ENCODE results near the gene DHRSX.
"Not testable (repeated sequence)": the region's sequence is repeated elsewhere in the genome, so short reads cannot be mapped to it uniquely, and the experiment has no call there.

The DHRSX gene

GRCh38 chrX:2419418-2419817, 81.4 kb downstream of the DHRSX start:
- H3K27me3 ChIP-seq (ENCODE audit: control insufficient read depth, insufficient read depth, low read length); H3K4me3 ChIP-seq (ENCODE audit: low read depth, low read length); H3K36me3 ChIP-seq (ENCODE audit: control insufficient read depth, insufficient read depth, low read length); H3K27ac ChIP-seq (ENCODE audit: low read depth, low read length); H3K9ac ChIP-seq (ENCODE audit: low read length); H3K4me1 ChIP-seq (ENCODE audit: control insufficient read depth, insufficient read depth, low read length): not testable (repeated sequence)
- peaks cover 21% of the 10 kb centered on the region for H3K9me3 ChIP-seq (ENCODE audit: control insufficient read depth, insufficient read depth, low read depth, low read length)

GRCh38 chrX:2418000-2418399, 82.8 kb downstream of the DHRSX start:
- H3K27me3 ChIP-seq (ENCODE audit: control insufficient read depth, insufficient read depth, low read length) = no peaks in the 10 kb centered on the region

GRCh38 chrX:2416851-2417604, 83.7 kb downstream of the DHRSX start:
- H3K27ac ChIP-seq (ENCODE audit: low read depth, low read length) = no peak overlapping the region

More at GRCh38 chrX:2418000-2418399, 82.8 kb downstream of the DHRSX start:
- Histone ChIP-seq H3K4me1 (ENCODE audit: control insufficient read depth, insufficient read depth, low read length) (no peaks in the 10 kb centered on the region), H3K9ac (ENCODE audit: low read length) (no peak overlapping the region), H3K4me3 (ENCODE audit: low read depth, low read length) (no peak overlapping the region), H3K27ac (ENCODE audit: low read depth, low read length) (no peak overlapping the region), H3K9me3 (ENCODE audit: control insufficient read depth, insufficient read depth, low read depth, low read length) (peaks cover 21% of the 10 kb centered on the region), H3K36me3 (ENCODE audit: control insufficient read depth, insufficient read depth, low read length) (no peaks in the 10 kb centered on the region; the same call in 1 of the 2 replicates)

GRCh38 chrX:2414384-2414783, 86.4 kb downstream of the DHRSX start:
- H3K27ac ChIP-seq (ENCODE audit: low read depth, low read length) = no peak overlapping the region
- H3K4me1 ChIP-seq (ENCODE audit: control insufficient read depth, insufficient read depth, low read length) = peaks cover 6% of the 10 kb centered on the region; the same call in 1 of the 2 replicates
- H3K9ac ChIP-seq (ENCODE audit: low read length) = no peak overlapping the region
- H3K4me3 ChIP-seq (ENCODE audit: low read depth, low read length) = no peak overlapping the region
- no peaks in the 10 kb centered on the region for H3K27me3 ChIP-seq (ENCODE audit: control insufficient read depth, insufficient read depth, low read length)
- peaks cover 21% of the 10 kb centered on the region for H3K9me3 ChIP-seq (ENCODE audit: control insufficient read depth, insufficient read depth, low read depth, low read length)
- H3K36me3 ChIP-seq (ENCODE audit: control insufficient read depth, insufficient read depth, low read length) = no peaks in the 10 kb centered on the region

More at GRCh38 chrX:2416851-2417604, 83.7 kb downstream of the DHRSX start:
- Histone ChIP-seq H3K4me1 (ENCODE audit: control insufficient read depth, insufficient read depth, low read length) (no peaks in the 10 kb centered on the region), H3K9ac (ENCODE audit: low read length) (no peak overlapping the region), H3K4me3 (ENCODE audit: low read depth, low read length) (no peak overlapping the region), H3K27me3 (ENCODE audit: control insufficient read depth, insufficient read depth, low read length) (no peaks in the 10 kb centered on the region), H3K36me3 (ENCODE audit: control insufficient read depth, insufficient read depth, low read length) (no peaks in the 10 kb centered on the region; the same call in 1 of the 2 replicates), H3K9me3 (ENCODE audit: control insufficient read depth, insufficient read depth, low read depth, low read length) (peaks cover 21% of the 10 kb centered on the region)

- Histone ChIP-seq H3K4me3 (ENCODE audit: low read depth, low read length) (no peak overlapping the region), H3K36me3 (ENCODE audit: control insufficient read depth, insufficient read depth, low read length) (no peaks in the 10 kb centered on the region), H3K9ac (ENCODE audit: low read length) (no peak overlapping the region), H3K27ac (ENCODE audit: low read depth, low read length) (no peak overlapping the region), H3K27me3 (ENCODE audit: control insufficient read depth, insufficient read depth, low read length) (no peaks in the 10 kb centered on the region), H3K4me1 (ENCODE audit: control insufficient read depth, insufficient read depth, low read length) (peaks cover 6% of the 10 kb centered on the region; the same call in 1 of the 2 replicates), H3K9me3 (ENCODE audit: control insufficient read depth, insufficient read depth, low read depth, low read length) (peaks cover 21% of the 10 kb centered on the region)
Observed at GRCh38 chrX:2413969-2414368, 86.8 kb downstream of the DHRSX start.

GRCh38 chrX:2412131-2412530, 88.6 kb downstream of the DHRSX start:
- H3K9me3 ChIP-seq (ENCODE audit: control insufficient read depth, insufficient read depth, low read depth, low read length) = peaks cover 18% of the 10 kb centered on the region

GRCh38 chrX:2410279-2411020, 90.3 kb downstream of the DHRSX start:
- Histone ChIP-seq H3K4me3 (ENCODE audit: low read depth, low read length) (no peak overlapping the region), H3K9ac (ENCODE audit: low read length) (peak overlapping the region; percentile 11), H3K9me3 (ENCODE audit: control insufficient read depth, insufficient read depth, low read depth, low read length) (peaks cover 14% of the 10 kb centered on the region), H3K4me1 (ENCODE audit: control insufficient read depth, insufficient read depth, low read length) (peaks cover 9% of the 10 kb centered on the region; the same call in 1 of the 2 replicates), H3K27ac (ENCODE audit: low read depth, low read length) (no peak overlapping the region), H3K36me3 (ENCODE audit: control insufficient read depth, insufficient read depth, low read length) (peaks cover 16% of the 10 kb centered on the region), H3K27me3 (ENCODE audit: control insufficient read depth, insufficient read depth, low read length) (no peaks in the 10 kb centered on the region)

More at GRCh38 chrX:2412131-2412530, 88.6 kb downstream of the DHRSX start:
- Histone ChIP-seq H3K4me1 (ENCODE audit: control insufficient read depth, insufficient read depth, low read length) (peaks cover 9% of the 10 kb centered on the region; the same call in 1 of the 2 replicates), H3K4me3 (ENCODE audit: low read depth, low read length) (no peak overlapping the region), H3K27me3 (ENCODE audit: control insufficient read depth, insufficient read depth, low read length) (no peaks in the 10 kb centered on the region), H3K36me3 (ENCODE audit: control insufficient read depth, insufficient read depth, low read length) (peaks cover 10% of the 10 kb centered on the region), H3K27ac (ENCODE audit: low read depth, low read length) (no peak overlapping the region), H3K9ac (ENCODE audit: low read length) (no peak overlapping the region)

- Histone ChIP-seq H3K4me1 (ENCODE audit: control insufficient read depth, insufficient read depth, low read length) (peaks cover 9% of the 10 kb centered on the region; the same call in 1 of the 2 replicates), H3K27ac (ENCODE audit: low read depth, low read length) (no peak overlapping the region), H3K9me3 (ENCODE audit: control insufficient read depth, insufficient read depth, low read depth, low read length) (peaks cover 9% of the 10 kb centered on the region), H3K4me3 (ENCODE audit: low read depth, low read length) (no peak overlapping the region), H3K9ac (ENCODE audit: low read length) (no peak overlapping the region), H3K36me3 (ENCODE audit: control insufficient read depth, insufficient read depth, low read length) (peaks cover 16% of the 10 kb centered on the region), H3K27me3 (ENCODE audit: control insufficient read depth, insufficient read depth, low read length) (no peaks in the 10 kb centered on the region)
Observed at GRCh38 chrX:2409796-2410195, 91.0 kb downstream of the DHRSX start.

GRCh38 chrX:2408856-2409255, 91.9 kb downstream of the DHRSX start:
- Histone ChIP-seq H3K9ac (ENCODE audit: low read length) (no peak overlapping the region), H3K9me3 (ENCODE audit: control insufficient read depth, insufficient read depth, low read depth, low read length) (peaks cover 9% of the 10 kb centered on the region), H3K27me3 (ENCODE audit: control insufficient read depth, insufficient read depth, low read length) (no peaks in the 10 kb centered on the region), H3K4me1 (ENCODE audit: control insufficient read depth, insufficient read depth, low read length) (peaks cover 9% of the 10 kb centered on the region; the same call in 1 of the 2 replicates), H3K36me3 (ENCODE audit: control insufficient read depth, insufficient read depth, low read length) (peaks cover 16% of the 10 kb centered on the region), H3K27ac (ENCODE audit: low read depth, low read length) (no peak overlapping the region), H3K4me3 (ENCODE audit: low read depth, low read length) (no peak overlapping the region)

- Histone ChIP-seq H3K27ac (ENCODE audit: low read depth, low read length) (no peak overlapping the region), H3K36me3 (ENCODE audit: control insufficient read depth, insufficient read depth, low read length) (peaks cover 16% of the 10 kb centered on the region), H3K4me1 (ENCODE audit: control insufficient read depth, insufficient read depth, low read length) (peaks cover 14% of the 10 kb centered on the region), H3K9me3 (ENCODE audit: control insufficient read depth, insufficient read depth, low read depth, low read length) (peaks cover 9% of the 10 kb centered on the region), H3K9ac (ENCODE audit: low read length) (no peak overlapping the region), H3K4me3 (ENCODE audit: low read depth, low read length) (no peak overlapping the region), H3K27me3 (ENCODE audit: control insufficient read depth, insufficient read depth, low read length) (no peaks in the 10 kb centered on the region)
Observed at GRCh38 chrX:2406891-2407518, 93.8 kb downstream of the DHRSX start.

All from HUES6 (cell line).